OCI-LY7 (cell line): ENCODE results near the gene WDR38.

Experiments used
- EZH2phosphoT487 ChIP-seq: fragments of 200-600 bp; sonication (generic); IDR thresholded peaks from 2 replicates; pipeline ENCODE4 v1.6.1; 2018; ENCODE audit warnings: low read depth, borderline replicate concordance, mild to moderate bottlenecking, mixed run types, antibody characterized with exemption, low read length, moderate library complexity, mixed read lengths
- TF ChIP-seq, protein P1 (sequence below): fragments of 200-600 bp; sonication (generic); conservative IDR thresholded peaks from 2 replicates; pipeline ENCODE4 v1.5.1; 2014; ENCODE audit warnings: mild to moderate bottlenecking, antibody characterized with exemption, low read length, moderate library complexity, mixed read lengths

- TF ChIP-seq, protein P1, sequence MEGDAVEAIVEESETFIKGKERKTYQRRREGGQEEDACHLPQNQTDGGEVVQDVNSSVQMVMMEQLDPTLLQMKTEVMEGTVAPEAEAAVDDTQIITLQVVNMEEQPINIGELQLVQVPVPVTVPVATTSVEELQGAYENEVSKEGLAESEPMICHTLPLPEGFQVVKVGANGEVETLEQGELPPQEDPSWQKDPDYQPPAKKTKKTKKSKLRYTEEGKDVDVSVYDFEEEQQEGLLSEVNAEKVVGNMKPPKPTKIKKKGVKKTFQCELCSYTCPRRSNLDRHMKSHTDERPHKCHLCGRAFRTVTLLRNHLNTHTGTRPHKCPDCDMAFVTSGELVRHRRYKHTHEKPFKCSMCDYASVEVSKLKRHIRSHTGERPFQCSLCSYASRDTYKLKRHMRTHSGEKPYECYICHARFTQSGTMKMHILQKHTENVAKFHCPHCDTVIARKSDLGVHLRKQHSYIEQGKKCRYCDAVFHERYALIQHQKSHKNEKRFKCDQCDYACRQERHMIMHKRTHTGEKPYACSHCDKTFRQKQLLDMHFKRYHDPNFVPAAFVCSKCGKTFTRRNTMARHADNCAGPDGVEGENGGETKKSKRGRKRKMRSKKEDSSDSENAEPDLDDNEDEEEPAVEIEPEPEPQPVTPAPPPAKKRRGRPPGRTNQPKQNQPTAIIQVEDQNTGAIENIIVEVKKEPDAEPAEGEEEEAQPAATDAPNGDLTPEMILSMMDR = no peak
- TF ChIP-seq EZH2phosphoT487 = no peak
These were observed 21.5 kb upstream of the WDR38 start for GRCh38 chr9:124831642-124832364.
